Measurements from ENCODE around the gene ARL15. TPM values are rescaled to one million over a fixed set of nuclear protein-coding genes. Genes with fewer than 3 reads are reported as not detected.

The ARL15 gene
- total RNA-seq, 4 donors from 2014 or later: 36.2 to 338 (median 69.0) TPM

DNA sequence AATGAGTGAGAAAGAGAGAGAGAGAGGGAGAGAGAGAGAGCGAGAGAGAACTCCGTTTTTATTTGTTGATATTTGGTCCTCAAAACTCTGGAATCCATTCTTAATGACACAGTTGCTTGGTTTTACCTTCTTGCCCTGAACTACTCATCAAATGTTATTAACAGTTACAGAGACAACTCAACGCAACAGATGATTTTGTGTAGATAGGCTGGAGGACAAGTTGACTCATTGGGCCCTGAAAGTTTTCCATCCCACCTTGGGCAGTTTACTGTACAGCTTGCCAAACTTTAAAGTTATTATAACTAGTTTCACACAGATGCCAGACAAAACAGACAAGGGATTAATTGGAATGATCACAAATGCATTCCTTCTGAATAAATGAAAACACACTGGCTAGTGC lies 339.9 kb downstream of the ARL15 start:
- no peaks in the 10 kb centered on the region for H3K27me3 ChIP-seq
- no peak overlapping the region for H3K27ac ChIP-seq
- no peaks in the 10 kb centered on the region for H3K36me3 ChIP-seq
- H3K4me3 ChIP-seq: no peak overlapping the region
- TF ChIP-seq, protein P1, sequence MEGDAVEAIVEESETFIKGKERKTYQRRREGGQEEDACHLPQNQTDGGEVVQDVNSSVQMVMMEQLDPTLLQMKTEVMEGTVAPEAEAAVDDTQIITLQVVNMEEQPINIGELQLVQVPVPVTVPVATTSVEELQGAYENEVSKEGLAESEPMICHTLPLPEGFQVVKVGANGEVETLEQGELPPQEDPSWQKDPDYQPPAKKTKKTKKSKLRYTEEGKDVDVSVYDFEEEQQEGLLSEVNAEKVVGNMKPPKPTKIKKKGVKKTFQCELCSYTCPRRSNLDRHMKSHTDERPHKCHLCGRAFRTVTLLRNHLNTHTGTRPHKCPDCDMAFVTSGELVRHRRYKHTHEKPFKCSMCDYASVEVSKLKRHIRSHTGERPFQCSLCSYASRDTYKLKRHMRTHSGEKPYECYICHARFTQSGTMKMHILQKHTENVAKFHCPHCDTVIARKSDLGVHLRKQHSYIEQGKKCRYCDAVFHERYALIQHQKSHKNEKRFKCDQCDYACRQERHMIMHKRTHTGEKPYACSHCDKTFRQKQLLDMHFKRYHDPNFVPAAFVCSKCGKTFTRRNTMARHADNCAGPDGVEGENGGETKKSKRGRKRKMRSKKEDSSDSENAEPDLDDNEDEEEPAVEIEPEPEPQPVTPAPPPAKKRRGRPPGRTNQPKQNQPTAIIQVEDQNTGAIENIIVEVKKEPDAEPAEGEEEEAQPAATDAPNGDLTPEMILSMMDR (IDR thresholded peaks at IDR 0.05): no peak
- no peak for TF ChIP-seq POLR2A (IDR thresholded peaks at IDR 0.05)
- DNase-seq: no peak
- H3K4me1 ChIP-seq: no peaks in the 10 kb centered on the region
- no peaks in the 10 kb centered on the region for H3K9me3 ChIP-seq
- intact Hi-C loops (cut with DNase I; ENCODE audit: low total_unique reads): no loop called here

- TF ChIP-seq, protein P1 (IDR thresholded peaks at IDR 0.05): no peak
- TF ChIP-seq POLR2A (IDR thresholded peaks at IDR 0.05): no peak
- Histone ChIP-seq H3K9me3 (no peaks in the 10 kb centered on the region), H3K36me3 (no peaks in the 10 kb centered on the region), H3K4me3 (no peak overlapping the region), H3K27me3 (no peaks in the 10 kb centered on the region), H3K4me1 (no peaks in the 10 kb centered on the region), H3K27ac (no peak overlapping the region)
- intact Hi-C loops (cut with DNase I; ENCODE audit: low total_unique reads): no loop called here
- DNase-seq: no peak
Measured at GRCh38 chr5:53969176-53969730, 341.1 kb downstream of the ARL15 start.

DNA sequence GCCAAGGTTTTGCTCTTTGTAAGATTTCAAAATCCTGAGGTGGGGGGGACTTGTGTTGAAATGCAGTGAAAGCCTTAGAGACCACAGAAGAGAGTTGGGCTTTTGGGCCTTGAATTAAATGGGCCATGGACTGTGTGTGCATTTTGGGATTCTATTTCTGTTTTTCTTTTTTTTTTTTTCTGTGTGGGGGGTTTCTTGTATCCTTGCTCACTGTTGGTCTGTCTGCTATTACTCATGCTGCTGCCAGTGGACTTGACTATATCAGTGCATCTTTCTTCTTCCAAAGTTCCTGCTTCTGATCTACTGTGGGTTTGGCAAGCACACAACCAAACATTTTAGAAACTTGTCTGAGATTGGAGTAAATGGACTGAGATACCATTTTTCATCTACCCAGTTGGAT lies 344.9 kb downstream of the ARL15 start:
- Histone ChIP-seq H3K36me3 (no peaks in the 10 kb centered on the region), H3K4me1 (no peaks in the 10 kb centered on the region), H3K27ac (no peak overlapping the region), H3K27me3 (no peaks in the 10 kb centered on the region), H3K9me3 (no peaks in the 10 kb centered on the region), H3K4me3 (no peak overlapping the region)
- intact Hi-C loops (cut with DNase I; ENCODE audit: low total_unique reads): no loop called here
- TF ChIP-seq, protein P1 (IDR thresholded peaks at IDR 0.05): no peak
- no peak for TF ChIP-seq POLR2A (IDR thresholded peaks at IDR 0.05)
- no peak for DNase-seq

DNA sequence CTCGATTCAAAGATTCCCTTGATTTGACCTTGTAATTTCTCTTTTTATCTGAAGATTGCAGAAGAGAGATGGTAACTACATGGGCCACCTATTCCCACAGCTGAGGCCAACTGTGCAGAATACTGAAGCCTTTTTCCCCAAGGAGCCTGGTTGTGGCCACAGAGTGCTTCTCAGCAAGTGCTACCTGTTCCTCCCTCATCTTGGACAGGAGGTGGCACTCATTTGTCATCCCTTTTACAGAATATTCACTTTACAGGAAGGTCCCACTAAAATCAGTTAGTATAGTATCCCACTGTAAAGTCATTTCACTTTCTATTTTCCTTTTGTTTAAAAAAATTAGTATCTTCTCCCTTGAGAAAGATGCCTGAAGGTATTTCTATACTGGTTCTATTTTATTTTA lies 346.4 kb downstream of the ARL15 start:
- no peak overlapping the region for H3K27ac ChIP-seq
- no peaks in the 10 kb centered on the region for H3K27me3 ChIP-seq
- peaks cover 0 to 5% of the 10 kb centered on the region in 2 donors for H3K9me3 ChIP-seq
- H3K4me1 ChIP-seq: no peaks in the 10 kb centered on the region
- H3K36me3 ChIP-seq: no peaks in the 10 kb centered on the region
- H3K4me3 ChIP-seq: no peak overlapping the region
- DNase-seq: no peak
- TF ChIP-seq, protein P1 (IDR thresholded peaks at IDR 0.05): no peak
- no peak for TF ChIP-seq POLR2A (IDR thresholded peaks at IDR 0.05)
- intact Hi-C loops (cut with DNase I; ENCODE audit: low total_unique reads): no loop called here

- no peak for DNase-seq
- Histone ChIP-seq H3K27ac (no peak overlapping the region), H3K4me1 (no peaks in the 10 kb centered on the region), H3K9me3 (peaks cover 0 to 12% of the 10 kb centered on the region in 2 donors), H3K4me3 (no peak overlapping the region), H3K27me3 (no peaks in the 10 kb centered on the region), H3K36me3 (no peaks in the 10 kb centered on the region)
- intact Hi-C loops (cut with DNase I; ENCODE audit: low total_unique reads): no loop called here
- TF ChIP-seq, protein P1 (IDR thresholded peaks at IDR 0.05): no peak
- no peak for TF ChIP-seq POLR2A (IDR thresholded peaks at IDR 0.05)
Measured at GRCh38 chr5:53962306-53962705, 348.1 kb downstream of the ARL15 start.
